ENCODE results near the gene EPHX1.

GRCh38 chr1:225873281-225873850 lies 63.4 kb downstream of the EPHX1 start:
- TF ChIP-seq CTCF (IDR thresholded peaks at IDR 0.05) (no peak), POLR2A (IDR thresholded peaks at IDR 0.05) (no peak)

Measured in vagina (tissue), 2 donors.